HG02943 (cell line): ENCODE data around the gene PNPLA7.
"Not testable (repeated sequence)": the region's sequence is repeated elsewhere in the genome, so short reads cannot be mapped to it uniquely, and the experiment has no call there.

ENCODE experiments used
- ATAC-seq: cut with Tn5 transposase; IDR thresholded peaks from one replicate; pipeline ENCODE4 v1.9.1; 2021; ENCODE audit warnings: mild to moderate bottlenecking, low read depth, moderate library complexity; ENCODE audit not compliant: unreplicated experiment

Gene PNPLA7

DNA sequence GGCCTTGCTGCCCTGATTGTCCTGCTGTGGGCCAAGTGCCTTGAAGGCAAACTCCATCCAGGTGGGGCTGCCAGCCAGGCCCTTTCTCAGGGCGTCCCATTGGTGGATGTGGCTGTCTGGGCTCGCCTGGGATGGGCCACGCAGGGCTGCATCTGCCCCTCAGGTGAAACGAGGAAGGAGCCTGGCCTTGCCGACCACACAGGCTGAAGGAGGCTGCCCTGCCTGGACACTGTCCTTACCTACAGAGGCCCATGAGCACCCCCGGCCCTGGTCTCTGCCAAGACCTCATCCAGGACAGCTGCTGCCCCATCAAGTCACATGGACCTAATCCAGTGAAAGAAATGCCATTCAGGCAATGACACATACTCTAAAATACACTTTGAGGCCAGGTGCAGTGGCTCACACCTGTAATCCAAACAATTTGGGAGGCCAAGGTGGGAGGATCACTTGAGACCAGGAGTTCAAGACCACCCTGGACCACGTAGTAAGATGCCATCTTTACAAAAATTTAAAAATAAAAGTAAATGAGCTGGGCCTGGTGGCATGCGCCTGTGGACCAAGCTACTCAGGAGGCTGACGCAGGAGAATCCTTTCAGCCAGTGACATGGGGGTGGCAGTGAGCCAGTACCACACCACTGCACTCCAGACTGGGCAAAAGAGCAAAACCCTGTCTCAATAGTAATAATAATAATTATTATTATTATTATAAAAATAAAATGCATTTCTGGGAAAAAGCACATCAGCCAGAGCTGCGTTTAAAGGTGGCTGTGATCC lies 33.9 kb downstream of the PNPLA7 start:
- no peak for ATAC-seq

DNA sequence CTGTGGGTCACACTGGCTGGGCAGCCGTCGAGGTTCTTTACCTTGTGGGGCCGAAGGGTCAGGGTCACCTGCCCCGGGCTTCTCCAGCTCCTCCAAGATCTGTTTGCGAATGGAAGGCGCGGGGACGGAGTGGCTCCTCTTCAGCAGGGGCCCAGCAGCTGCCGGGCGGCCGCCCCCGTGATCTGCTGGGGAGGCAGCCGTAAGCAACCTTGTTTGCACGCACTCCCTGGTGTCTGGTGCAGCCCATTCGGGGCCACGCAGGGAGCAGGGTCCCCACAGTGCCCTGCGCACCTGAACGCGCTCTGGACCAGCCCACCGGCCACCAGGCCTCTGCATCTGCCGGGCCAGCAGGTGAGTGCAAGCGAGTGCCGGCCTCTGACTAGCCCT lies 34.9 kb downstream of the PNPLA7 start:
- no peak for ATAC-seq

DNA sequence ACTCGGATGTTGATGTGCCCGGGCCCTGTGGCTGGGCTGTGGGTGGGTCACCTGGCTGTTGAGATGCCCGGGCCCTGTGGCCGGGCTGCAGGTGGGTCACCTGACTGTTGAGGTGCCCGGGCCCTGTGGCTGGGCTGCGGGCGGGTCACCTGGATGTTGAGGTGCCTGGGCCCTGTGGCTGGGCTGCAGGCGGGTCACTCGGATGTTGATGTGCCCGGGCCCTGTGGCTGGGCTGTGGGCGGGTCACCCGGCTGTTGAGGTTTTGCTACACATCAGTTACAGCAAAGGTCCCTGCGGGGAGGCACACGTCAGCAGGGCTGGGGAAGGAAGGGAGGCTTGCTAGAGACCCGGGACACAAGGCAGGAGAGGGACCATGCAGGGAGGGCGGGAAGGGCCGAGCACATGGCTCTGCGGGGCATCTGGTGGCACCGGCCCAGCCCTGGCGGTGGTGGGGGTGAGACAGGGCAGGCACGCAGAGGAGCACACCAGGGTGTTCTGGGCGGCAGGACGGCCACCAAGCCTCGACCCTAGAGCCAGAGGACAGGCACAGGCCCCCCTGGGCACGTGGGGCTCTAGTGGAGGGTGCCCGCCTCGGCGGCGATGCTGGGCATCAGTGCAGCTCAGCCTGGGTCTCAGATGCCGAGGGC lies 35.4 kb downstream of the PNPLA7 start:
- ATAC-seq, result no peak

DNA sequence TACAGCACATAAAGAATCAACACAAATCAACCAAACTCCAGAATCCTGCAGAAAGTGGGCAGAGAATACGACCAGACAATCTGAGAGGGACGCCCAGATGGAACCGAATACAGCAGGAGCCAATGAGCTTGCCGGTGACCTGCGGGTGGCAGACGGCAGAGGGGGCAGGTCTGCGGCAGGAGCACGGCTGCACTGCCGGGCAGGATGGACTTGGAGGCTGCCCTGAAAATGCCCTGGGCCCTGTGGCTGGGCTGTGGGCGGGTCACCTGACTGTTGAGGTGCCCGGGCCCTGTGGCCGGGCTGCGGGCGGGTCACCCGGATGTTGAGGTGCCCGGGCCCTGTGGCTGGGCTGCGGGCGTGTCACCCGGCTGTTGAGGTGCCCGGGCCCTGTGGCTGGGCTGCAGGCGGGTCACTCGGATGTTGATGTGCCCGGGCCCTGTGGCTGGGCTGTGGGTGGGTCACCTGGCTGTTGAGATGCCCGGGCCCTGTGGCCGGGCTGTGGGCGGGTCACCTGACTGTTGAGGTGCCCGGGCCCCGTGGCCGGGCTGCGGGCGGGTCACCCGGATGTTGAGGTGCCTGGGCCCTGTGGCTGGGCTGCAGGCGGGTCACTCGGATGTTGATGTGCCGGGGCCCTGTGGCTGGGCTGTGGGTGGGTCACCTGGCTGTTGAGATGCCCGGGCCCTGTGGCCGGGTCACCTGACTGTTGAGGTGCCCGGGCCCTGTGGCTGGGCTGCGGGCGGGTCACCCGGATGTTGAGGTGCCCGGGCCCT lies 36.2 kb downstream of the PNPLA7 start:
- ATAC-seq, result not testable (repeated sequence)

DNA sequence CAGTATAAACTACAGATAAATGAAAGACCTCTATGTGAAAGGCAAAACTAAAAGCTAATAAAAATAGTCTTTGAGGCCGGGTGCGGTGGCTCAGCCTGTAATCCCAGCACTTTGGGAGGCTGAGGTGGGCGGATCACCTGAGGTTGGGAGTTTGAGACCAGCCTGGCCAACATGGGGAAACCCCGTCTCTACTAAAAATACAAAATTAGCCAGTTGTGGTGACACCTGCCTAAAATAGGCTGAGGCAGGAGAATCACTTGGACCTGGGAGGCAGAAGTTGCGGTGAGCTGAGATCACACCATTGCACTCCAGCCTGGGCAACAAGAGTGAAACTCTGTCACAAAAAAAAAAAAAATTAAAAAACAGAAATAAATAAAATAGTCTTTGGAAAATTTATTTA lies 37.1 kb downstream of the PNPLA7 start:
- not testable (repeated sequence) for ATAC-seq

DNA sequence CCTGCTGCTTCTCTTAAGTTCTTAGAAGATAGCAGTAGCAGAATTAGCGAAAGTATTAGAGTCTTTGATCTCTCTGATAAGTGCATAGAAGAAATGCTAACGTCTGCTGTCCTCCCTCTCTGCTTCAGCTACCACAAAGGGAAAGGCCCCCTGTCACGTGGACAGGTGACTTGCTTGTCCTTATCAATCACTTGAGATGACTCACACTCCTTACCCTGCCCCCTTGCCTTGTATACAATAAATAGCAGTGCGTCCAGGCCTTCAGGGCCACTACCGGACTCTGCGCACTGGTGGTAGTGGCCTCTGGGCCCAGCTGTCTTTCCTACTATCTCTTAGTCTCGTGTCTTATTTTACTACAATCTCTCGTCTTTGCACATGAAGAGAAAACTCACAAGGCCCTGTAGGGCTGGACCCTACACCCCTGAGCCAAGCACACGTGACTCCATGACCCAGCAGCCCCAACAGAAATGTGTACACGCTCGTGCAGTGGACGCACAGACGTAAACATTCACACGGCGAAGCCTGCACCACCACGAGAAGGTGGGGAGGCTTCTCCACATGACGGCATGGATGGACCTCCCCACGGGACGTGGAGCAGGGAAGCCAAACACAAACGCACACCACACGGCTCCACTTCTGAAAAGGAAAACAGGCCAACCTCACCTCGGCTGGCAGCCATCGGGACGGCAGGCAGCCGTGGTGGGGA lies 38.3 kb downstream of the PNPLA7 start:
- no peak for ATAC-seq

DNA sequence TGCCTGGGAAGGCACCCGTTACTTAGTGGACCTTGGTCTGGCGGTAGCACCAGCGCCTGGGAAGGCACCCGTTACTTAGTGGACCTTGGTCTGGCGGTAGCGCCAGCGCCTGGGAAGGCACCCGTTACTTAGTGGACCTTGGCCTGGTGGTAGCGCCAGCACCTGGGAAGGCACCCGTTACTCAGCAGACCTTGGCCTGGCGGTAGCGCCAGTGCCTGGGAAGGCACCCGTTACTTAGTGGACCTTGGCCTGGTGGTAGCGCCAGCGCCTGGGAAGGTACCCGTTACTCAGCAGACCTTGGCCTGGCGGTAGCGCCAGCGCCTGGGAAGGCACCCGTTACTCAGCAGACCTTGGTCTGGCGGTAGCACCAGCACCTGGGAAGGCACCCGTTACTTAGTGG lies 39.1 kb downstream of the PNPLA7 start:
- not testable (repeated sequence) for ATAC-seq

DNA sequence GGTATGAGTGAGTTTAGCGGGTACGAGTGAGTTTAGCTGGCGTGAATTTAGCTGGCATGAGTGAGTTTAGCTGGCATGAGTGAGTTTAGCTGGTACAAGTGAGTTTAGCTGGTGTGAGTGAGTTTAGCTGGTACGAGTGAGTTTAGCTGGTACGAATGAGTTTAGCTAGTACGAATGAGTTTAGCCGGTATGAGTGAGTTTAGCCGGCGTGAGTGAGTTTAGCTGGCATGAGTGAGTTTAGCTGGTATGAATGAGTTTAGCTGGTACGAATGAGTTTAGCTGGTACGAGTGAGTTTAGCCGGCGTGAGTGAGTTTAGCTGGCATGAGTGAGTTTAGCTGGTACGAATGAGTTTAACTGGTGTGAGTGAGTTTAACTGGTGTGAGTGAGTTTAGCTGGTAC lies 41.0 kb downstream of the PNPLA7 start:
- no peak for ATAC-seq

DNA sequence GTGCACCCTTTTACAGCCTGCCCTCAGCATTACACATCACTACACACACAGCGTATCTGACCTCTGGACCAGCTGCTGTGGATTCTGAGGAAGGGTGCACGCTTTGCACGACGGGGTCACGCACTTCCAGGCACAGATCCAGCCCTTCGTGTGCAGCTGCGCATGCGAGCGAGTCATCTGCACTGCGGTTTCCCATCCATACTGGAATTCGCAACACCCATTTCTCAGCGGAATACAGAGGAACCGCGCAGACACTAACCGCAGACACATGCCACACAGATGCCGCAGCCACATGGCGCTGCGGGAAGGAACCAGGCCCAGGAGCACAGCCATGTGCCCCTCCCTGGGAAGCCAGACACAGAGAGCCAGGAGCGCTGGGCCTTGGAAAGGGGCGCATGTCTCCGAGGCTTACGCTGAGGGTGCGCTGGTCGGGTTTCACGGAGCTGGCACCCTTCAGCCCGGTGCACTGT lies 43.5 kb downstream of the PNPLA7 start:
- no peak for ATAC-seq

DNA sequence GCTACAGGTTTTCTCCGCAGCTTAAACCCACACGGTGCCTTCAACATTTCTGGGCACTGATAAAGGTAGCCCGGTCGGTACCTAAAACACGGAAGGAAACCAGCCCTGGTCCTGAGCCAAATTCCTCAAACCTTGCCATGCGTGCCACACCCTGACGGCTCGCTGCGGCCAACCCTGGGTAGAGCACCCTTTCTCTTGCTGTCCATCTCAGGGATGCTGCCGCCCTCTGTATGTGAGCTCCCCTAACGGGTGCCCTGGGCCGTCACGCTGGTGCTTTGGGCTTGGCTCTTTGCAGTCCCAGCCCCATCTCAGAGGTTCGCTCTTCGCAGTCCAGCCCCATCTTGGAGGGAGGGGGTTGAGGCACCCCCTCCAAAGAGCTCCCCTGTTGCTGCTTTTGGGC lies 43.9 kb downstream of the PNPLA7 start:
- no peak for ATAC-seq

DNA sequence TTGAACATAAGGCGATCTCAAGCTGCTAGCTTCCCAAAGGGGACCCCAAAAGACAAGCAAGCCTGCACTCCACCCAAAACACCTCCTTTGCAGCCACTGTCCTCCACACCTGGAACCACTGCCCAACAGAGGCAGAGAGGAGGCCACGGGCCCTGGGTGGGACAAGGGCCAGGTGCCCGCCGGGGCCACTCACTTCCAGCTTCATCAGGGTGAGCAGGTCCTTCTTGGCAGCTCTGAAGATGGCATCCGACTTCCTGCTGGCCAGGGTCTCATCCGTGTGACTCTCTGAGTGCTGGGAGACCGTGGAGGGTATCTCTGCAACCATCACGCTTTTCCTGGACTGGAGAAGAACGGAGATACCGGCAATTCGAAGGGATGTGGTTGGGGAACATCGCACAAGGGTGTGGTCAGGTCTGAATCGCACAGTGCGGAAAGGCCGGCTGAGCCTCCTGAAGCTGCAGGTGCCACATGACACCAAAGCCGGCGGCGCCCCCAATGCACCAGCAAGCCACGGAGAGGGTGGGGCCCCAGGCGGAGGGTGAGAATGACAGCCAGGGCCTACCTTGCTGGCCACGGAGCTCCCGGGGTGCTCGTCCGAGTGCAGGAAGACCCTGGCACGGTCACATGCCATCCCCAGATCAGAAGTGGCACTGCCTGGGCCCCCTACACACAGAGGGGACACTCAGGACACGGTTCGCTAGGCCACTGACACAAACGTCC lies 44.6 kb downstream of the PNPLA7 start:
- no peak for ATAC-seq

DNA sequence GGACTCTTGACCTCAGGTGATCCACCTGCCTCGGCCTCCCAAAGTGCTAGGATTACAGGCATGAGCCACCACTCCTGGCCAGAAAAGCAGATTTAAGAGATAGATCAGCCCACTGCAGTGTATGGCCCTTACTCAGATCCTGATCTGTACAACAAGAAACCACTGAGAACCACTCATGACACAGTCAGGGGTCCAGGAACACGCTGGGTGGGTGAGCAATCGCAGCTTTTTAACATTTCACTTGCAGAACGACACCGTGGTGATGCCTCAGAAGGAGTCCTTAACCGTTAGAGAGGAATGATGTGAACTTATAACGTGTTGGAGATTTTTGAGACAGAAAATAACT lies 45.8 kb downstream of the PNPLA7 start:
- no peak for ATAC-seq

DNA sequence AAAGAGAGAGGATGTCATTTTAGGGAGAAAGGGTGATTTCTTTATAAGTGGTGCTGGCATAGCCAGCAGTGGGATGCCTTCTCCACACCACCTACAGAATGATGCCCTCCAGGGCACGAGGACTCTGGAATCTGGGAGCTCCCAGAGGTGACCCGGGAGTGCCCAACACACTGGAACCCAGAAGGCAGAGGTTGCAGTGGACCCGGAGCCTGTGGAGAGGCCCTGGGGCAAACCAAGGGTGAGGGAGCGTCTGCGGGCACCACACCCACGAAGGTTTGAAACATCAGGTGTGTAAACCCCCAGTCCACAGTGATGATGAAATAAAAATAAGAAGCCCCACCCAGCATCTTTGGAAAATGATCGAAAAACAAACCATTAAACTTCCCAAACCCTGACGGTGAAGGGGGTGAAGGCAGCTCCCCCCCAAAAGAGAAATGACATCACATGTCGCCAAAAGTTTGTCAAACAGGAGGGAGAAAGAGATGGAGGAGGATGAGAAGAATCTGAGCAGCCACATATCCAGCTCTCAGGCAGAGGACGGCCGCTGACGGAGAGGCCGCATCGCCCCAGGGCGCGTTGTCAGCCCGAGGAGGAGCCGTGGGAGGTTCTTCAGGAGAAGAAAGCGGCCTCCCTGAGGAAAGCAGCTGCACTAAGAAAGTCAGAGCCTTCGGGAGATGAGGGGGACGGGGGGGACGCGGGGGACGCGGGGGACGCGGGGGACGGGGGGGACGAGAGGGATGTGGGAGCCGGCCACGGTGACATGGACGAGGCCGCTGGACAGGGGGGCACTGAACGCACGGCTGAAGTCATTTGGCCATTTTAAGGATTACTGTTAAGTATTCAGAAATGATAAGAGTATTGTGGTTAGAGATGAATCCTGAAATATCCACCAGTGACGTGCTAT lies 47.9 kb downstream of the PNPLA7 start:
- no peak for ATAC-seq

DNA sequence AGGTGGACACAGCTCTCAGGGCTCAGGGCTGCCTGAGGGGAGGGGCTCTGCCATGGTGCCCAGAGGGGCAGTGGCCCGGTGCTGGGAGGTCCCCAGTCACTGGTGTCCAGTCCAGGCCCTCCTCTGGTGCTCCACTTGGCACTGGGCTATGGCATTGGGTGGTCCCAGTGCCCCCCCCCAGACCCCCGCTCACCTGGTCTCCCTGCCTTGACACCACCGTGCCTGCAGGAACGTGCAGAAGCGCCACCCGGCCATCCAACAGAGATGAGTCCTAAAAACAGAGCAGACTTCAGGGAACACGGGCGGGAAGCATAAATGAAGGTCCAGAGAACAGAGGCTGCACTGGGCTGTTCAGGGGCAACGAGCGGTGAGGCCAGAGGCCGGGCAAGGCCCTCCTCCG lies 48.7 kb downstream of the PNPLA7 start:
- ATAC-seq, result no peak

DNA sequence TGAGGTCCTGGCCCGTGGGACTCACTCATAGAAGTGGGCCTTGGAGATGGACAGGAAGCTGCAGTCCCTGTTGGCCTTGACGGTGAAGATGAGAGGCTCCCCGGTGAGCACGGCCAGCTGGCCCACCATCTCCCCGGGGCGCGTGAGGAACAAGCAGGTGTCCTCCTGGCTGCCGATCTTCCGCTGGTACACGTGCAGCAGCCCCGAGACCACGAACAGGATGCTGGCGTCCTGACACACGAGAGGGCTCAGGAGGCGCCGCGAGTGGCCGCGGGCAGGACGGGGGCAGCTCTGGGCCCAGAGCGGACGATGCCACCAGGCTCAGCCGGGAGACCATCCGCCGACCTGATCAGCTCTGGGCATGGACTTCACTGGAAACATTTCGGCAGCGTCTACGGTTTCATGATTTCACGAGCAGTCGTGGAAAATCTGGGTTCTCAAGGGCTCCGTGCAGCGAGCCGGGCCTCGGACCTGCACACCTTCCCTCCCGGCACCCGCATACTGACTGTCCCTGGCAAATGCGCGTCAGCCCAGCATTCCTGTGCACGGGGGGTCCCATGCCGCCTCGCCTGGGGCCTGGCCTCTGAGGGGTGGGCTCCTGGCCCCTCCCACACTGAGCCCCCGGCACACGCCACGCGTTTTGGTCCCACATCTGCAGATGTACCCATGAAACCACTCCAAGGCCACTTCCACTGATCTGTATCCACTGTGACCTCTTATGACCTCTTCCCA lies 49.4 kb downstream of the PNPLA7 start:
- ATAC-seq, result no peak

DNA sequence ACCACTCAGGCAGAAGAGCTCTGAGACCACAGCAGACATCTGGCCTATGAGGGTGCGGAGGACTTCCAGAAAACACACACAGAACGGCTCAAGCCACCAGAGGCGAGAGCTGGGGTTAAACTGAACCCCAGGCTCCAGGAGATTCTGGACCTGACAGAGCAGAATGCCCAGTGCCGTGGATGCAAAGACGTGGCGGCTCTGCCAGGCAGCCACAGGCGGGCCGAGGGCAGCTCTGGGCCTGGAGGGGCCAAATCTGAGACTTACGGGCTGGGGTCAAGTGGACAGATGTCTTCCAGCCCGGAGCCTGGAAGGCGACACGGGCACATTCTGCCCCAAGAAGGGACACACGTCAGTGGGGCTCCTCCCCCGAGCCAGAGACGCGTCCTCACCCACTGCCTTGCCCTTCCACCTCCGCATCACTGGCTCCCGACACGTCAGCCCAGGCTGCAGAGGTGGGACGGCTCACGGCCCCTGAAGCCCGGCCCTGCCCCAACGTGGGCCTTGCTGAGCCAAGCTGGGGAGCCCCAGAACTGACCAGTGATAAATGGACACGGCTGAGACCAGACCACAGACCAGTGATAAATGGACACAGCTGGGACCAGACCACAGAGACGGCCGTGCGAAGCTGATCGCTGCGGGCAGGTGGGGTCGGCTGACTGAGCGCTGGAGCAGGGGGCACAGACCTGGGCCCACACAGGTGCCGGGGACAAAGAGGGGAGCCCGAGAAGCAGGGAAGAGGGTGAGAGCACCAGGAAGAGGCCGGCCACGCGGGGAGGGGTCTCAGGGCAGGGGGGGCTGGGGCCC lies 50.1 kb downstream of the PNPLA7 start:
- ATAC-seq, result no peak

DNA sequence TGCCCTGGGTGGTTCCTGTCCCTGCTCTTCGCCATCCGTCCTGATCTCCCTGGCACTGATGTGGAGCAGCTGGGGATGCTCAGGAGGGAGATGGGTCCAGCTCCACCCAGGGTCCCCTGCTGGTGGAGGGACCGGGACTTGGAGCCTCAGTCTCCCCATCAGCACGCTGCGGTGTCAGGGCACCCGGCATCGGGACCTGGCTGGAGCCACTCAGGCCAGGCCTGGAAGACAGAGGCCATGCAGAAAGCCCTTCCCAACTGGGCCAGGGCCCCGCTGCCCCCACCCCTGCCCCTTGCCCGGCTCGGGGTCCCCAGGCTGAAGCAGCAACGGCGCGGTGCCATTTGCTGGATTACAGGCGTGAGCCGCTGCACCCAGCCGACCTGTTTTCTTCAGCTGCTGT lies 50.8 kb downstream of the PNPLA7 start:
- ATAC-seq, result no peak

DNA sequence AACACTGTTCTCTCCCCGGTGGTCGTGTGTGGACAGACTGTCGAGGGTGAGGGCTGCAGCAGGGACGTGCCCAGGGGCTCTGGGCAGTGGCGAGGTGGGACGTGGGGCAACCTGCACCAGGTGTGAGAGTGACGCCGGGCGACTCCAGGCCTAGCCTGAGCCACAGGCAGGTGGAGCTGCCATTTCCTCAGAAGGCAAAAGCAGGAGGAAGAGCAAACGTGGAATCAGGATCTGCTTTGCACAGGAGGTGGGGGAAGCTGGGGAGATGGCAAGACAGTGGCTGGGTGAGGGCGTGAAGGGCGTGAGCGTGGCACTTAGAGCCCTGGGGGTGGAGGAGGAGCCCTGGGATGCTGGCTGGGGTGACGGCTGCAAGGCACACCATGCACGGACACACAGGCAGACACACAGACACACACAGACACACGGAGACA lies 51.5 kb downstream of the PNPLA7 start:
- no peak for ATAC-seq
